ENCODE results near the gene CALCOCO2. TPM values are rescaled to one million over a fixed set of nuclear protein-coding genes. Genes with fewer than 3 reads are reported as not detected.

The CALCOCO2 gene
- polyA plus RNA-seq, 1 donor (not counting 4 experiments of a cell fraction or from before 2014, with no cell fraction given), result 76.0 TPM

GRCh38 chr17:48873696-48874443, 43.0 kb downstream of the CALCOCO2 start:
- no peak overlapping the region for H3K27ac ChIP-seq (ENCODE audit: control insufficient read depth, insufficient read depth, low read length)
- no peaks in the 10 kb centered on the region for H4K20me1 ChIP-seq (ENCODE audit: control insufficient read depth, extremely low read depth, insufficient read depth, low read length)
- no peaks in the 10 kb centered on the region for H3K79me2 ChIP-seq (ENCODE audit: control insufficient read depth, insufficient read depth, low read length)
- no peak overlapping the region for H3K9ac ChIP-seq (ENCODE audit: control insufficient read depth, extremely low read depth, insufficient read depth, low read length)
- H3K9me3 ChIP-seq (ENCODE audit: control insufficient read depth, low read depth, low read length), result no peaks in the 10 kb centered on the region
- DNase-seq (ENCODE audit: low read depth, low spot score) (no peak), FAIRE-seq (no peak)
- TF ChIP-seq, protein P1, sequence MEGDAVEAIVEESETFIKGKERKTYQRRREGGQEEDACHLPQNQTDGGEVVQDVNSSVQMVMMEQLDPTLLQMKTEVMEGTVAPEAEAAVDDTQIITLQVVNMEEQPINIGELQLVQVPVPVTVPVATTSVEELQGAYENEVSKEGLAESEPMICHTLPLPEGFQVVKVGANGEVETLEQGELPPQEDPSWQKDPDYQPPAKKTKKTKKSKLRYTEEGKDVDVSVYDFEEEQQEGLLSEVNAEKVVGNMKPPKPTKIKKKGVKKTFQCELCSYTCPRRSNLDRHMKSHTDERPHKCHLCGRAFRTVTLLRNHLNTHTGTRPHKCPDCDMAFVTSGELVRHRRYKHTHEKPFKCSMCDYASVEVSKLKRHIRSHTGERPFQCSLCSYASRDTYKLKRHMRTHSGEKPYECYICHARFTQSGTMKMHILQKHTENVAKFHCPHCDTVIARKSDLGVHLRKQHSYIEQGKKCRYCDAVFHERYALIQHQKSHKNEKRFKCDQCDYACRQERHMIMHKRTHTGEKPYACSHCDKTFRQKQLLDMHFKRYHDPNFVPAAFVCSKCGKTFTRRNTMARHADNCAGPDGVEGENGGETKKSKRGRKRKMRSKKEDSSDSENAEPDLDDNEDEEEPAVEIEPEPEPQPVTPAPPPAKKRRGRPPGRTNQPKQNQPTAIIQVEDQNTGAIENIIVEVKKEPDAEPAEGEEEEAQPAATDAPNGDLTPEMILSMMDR (optimal IDR thresholded peaks at IDR 0.05 in 1 of 3, IDR thresholded peaks at IDR 0.05 in 1 of 3, conservative IDR thresholded peaks at IDR 0.05 in 1 of 3; ENCODE audit: extremely low read depth in 1 of 3, insufficient read depth in 2 of 3, low read length in 3 of 3), result no peak
- no peak for TF ChIP-seq EZH2 (IDR thresholded peaks at IDR 0.05; ENCODE audit: low read length)
- no peaks in the 10 kb centered on the region for H3K9me1 ChIP-seq (ENCODE audit: control insufficient read depth, extremely low read depth, insufficient read depth, low read length)
- no peak overlapping the region for H3K4me3 ChIP-seq (ENCODE audit: control insufficient read depth in 2 of 3, extremely low read depth in 1 of 3, insufficient read depth in 2 of 3, low read depth in 1 of 3, low read length in 3 of 3)
- H3K4me1 ChIP-seq (ENCODE audit: control insufficient read depth, extremely low read depth, insufficient read depth, low read length), result no peaks in the 10 kb centered on the region
- H3K27me3 ChIP-seq (ENCODE audit: control insufficient read depth, extremely low read depth, insufficient read depth, low read length), result peaks cover 7% of the 10 kb centered on the region
- dilution Hi-C loops (cut with MboI; ENCODE audit: extremely low pct_ligation_motif_present, low sequenced_read_pairs), result no loop called here
- H3K36me3 ChIP-seq (ENCODE audit: control insufficient read depth in 2 of 2, extremely low read depth in 1 of 2, insufficient read depth in 2 of 2, low read length in 2 of 2), result no peaks in the 10 kb centered on the region
- no peak overlapping the region for H2AFZ ChIP-seq (ENCODE audit: control insufficient read depth, low read length)
- no peak overlapping the region for H3K4me2 ChIP-seq (ENCODE audit: control insufficient read depth, extremely low read depth, insufficient read depth, low read depth, low read length)

GRCh38 chr17:48878920-48879898, 48.4 kb downstream of the CALCOCO2 start:
- Histone ChIP-seq H4K20me1 (ENCODE audit: control insufficient read depth, extremely low read depth, insufficient read depth, low read length) (no peaks in the 10 kb centered on the region), H2AFZ (ENCODE audit: control insufficient read depth, low read length) (no peak overlapping the region), H3K4me2 (ENCODE audit: control insufficient read depth, extremely low read depth, insufficient read depth, low read depth, low read length) (no peak overlapping the region), H3K27me3 (ENCODE audit: control insufficient read depth, extremely low read depth, insufficient read depth, low read length) (no peaks in the 10 kb centered on the region), H3K4me3 (ENCODE audit: control insufficient read depth in 2 of 3, extremely low read depth in 1 of 3, insufficient read depth in 2 of 3, low read depth in 1 of 3, low read length in 3 of 3) (no peak overlapping the region), H3K36me3 (ENCODE audit: control insufficient read depth in 2 of 2, extremely low read depth in 1 of 2, insufficient read depth in 2 of 2, low read length in 2 of 2) (no peaks in the 10 kb centered on the region), H3K9me3 (ENCODE audit: control insufficient read depth, low read depth, low read length) (no peaks in the 10 kb centered on the region), H3K9me1 (ENCODE audit: control insufficient read depth, extremely low read depth, insufficient read depth, low read length) (no peaks in the 10 kb centered on the region), H3K79me2 (ENCODE audit: control insufficient read depth, insufficient read depth, low read length) (no peaks in the 10 kb centered on the region), H3K9ac (ENCODE audit: control insufficient read depth, extremely low read depth, insufficient read depth, low read length) (no peak overlapping the region), H3K27ac (ENCODE audit: control insufficient read depth, insufficient read depth, low read length) (no peak overlapping the region), H3K4me1 (ENCODE audit: control insufficient read depth, extremely low read depth, insufficient read depth, low read length) (no peaks in the 10 kb centered on the region)
- no peak for FAIRE-seq
- dilution Hi-C loops (cut with MboI; ENCODE audit: extremely low pct_ligation_motif_present, low sequenced_read_pairs), result no loop called here
- TF ChIP-seq, protein P1 (optimal IDR thresholded peaks at IDR 0.05 in 1 of 3, IDR thresholded peaks at IDR 0.05 in 1 of 3, conservative IDR thresholded peaks at IDR 0.05 in 1 of 3; ENCODE audit: extremely low read depth in 1 of 3, insufficient read depth in 2 of 3, low read length in 3 of 3), result peak; percentile 91 to 98 (median 93)
- no peak for TF ChIP-seq EZH2 (IDR thresholded peaks at IDR 0.05; ENCODE audit: low read length)
- DNase-seq (ENCODE audit: low read depth, low spot score), result peak; percentile 54
